Activated naive CD4-positive, alpha-beta T cell treated with anti-CD3 and anti-CD28 coated beads, Interleukin-2, amount 10 ng/mL, durations not matched to agents 7 days and 5 days (primary cell): ENCODE data around the gene GMPR2.

Experiments
- CTCF ChIA-PET: fragments of 350-600 bp; sonication (Branson Sonifier 250); formaldehyde crosslinking; loops from one replicate; lab custom pipeline; 2021; ENCODE audit warnings: antibody characterized with exemption; lab: Charles Lee
- DNase-seq: peaks from one replicate; pipeline ENCODE4 v3.0.0-alpha.2; 2020
- H3K27ac Mint-ChIP-seq: one replicate; pipeline ENCODE4 v1.8.0; 2021; ENCODE audit warnings: mild to moderate bottlenecking, moderate library complexity, mixed read lengths
- H3K27me3 Mint-ChIP-seq: one replicate; pipeline ENCODE4 v1.8.0; 2021; ENCODE audit warnings: mild to moderate bottlenecking, mixed read lengths
- H3K36me3 Mint-ChIP-seq: one replicate; pipeline ENCODE4 v1.8.0; 2021; ENCODE audit warnings: mixed read lengths
- H3K4me1 Mint-ChIP-seq: one replicate; pipeline ENCODE4 v1.8.0; 2021; ENCODE audit warnings: mixed read lengths
- H3K4me3 Mint-ChIP-seq: one replicate; pipeline ENCODE4 v1.8.0; 2021; ENCODE audit warnings: mild to moderate bottlenecking, moderate library complexity, mixed read lengths
- H3K9me3 Mint-ChIP-seq: one replicate; pipeline ENCODE4 v1.8.0; 2021; ENCODE audit warnings: mixed read lengths

Gene GMPR2

GRCh38 chr14:24264298-24264697, 31.6 kb downstream of the GMPR2 start:
- H3K27me3 Mint-ChIP-seq: no peaks in the 10 kb centered on the region

GRCh38 chr14:24266344-24267244, 33.9 kb downstream of the GMPR2 start:
- peak overlapping the region; percentile 46 for H3K27ac Mint-ChIP-seq
- H3K36me3 Mint-ChIP-seq: peaks cover 20% of the 10 kb centered on the region
- no peaks in the 10 kb centered on the region for H3K27me3 Mint-ChIP-seq
- no peaks in the 10 kb centered on the region for H3K9me3 Mint-ChIP-seq
- peaks cover 20% of the 10 kb centered on the region for H3K4me1 Mint-ChIP-seq
- no peak overlapping the region for H3K4me3 Mint-ChIP-seq
- CTCF ChIA-PET: no interaction called here
- no peak for DNase-seq

More at GRCh38 chr14:24264298-24264697, 31.6 kb downstream of the GMPR2 start:
- Mint-ChIP-seq H3K4me3 (no peak overlapping the region), H3K9me3 (no peaks in the 10 kb centered on the region), H3K36me3 (peaks cover 18% of the 10 kb centered on the region), H3K27ac (no peak overlapping the region), H3K4me1 (peaks cover 2% of the 10 kb centered on the region)
- CTCF ChIA-PET: interaction anchor here (0.5 kb wide), 1 partner anchor 52 kb away, joined by 3 read pairs; no protein-coding TSS in a partner anchor
- DNase-seq: no peak

GRCh38 chr14:24267516-24267915, 34.8 kb downstream of the GMPR2 start:
- Mint-ChIP-seq H3K27me3 (no peaks in the 10 kb centered on the region), H3K36me3 (peaks cover 20% of the 10 kb centered on the region), H3K9me3 (no peaks in the 10 kb centered on the region), H3K27ac (no peak overlapping the region), H3K4me3 (no peak overlapping the region), H3K4me1 (peaks cover 29% of the 10 kb centered on the region)
- CTCF ChIA-PET: interaction anchor here (1.8 kb wide), 1 partner anchor 17 kb away, joined by 5 read pairs; no protein-coding TSS in a partner anchor
- no peak for DNase-seq

GRCh38 chr14:24268225-24268624, 35.5 kb downstream of the GMPR2 start:
- CTCF ChIA-PET: interaction anchor here (1.4 to 1.8 kb wide), 2 partner anchors 18 to 40 kb away, joined by 3 to 5 read pairs; partner anchors contain the start of gene CIDEB
- peaks cover 20% of the 10 kb centered on the region for H3K36me3 Mint-ChIP-seq
- no peak for DNase-seq
- H3K27me3 Mint-ChIP-seq: no peaks in the 10 kb centered on the region
- peaks cover 35% of the 10 kb centered on the region for H3K4me1 Mint-ChIP-seq
- no peak overlapping the region for H3K4me3 Mint-ChIP-seq
- no peak overlapping the region for H3K27ac Mint-ChIP-seq
- no peaks in the 10 kb centered on the region for H3K9me3 Mint-ChIP-seq

- Mint-ChIP-seq H3K4me1 (peaks cover 46% of the 10 kb centered on the region), H3K9me3 (no peaks in the 10 kb centered on the region), H3K4me3 (no peak overlapping the region), H3K36me3 (peaks cover 20% of the 10 kb centered on the region), H3K27me3 (no peaks in the 10 kb centered on the region), H3K27ac (peak overlapping the region; percentile 52)
- CTCF ChIA-PET: interaction anchor here (0.8 to 12.6 kb wide), 9 partner anchors 11 to 212 kb away, joined by 3 to 110 read pairs (median 4); partner anchors contain the start of genes CIDEB, DHRS1, LTB4R and NOP9
- no peak for DNase-seq
Observed at GRCh38 chr14:24269368-24269767, 36.6 kb downstream of the GMPR2 start.

- peak overlapping the region; percentile 85 for H3K4me3 Mint-ChIP-seq
- no peak for DNase-seq
- peaks cover 18% of the 10 kb centered on the region for H3K36me3 Mint-ChIP-seq
- peak overlapping the region; percentile 57 for H3K27ac Mint-ChIP-seq
- no peaks in the 10 kb centered on the region for H3K9me3 Mint-ChIP-seq
- CTCF ChIA-PET: interaction anchor here (0.8 to 12.6 kb wide), 11 partner anchors 11 to 212 kb away, joined by 3 to 110 read pairs (median 6); partner anchors contain the start of genes CIDEB, DHRS1, LTB4R and NOP9
- H3K4me1 Mint-ChIP-seq: peaks cover 49% of the 10 kb centered on the region
- H3K27me3 Mint-ChIP-seq: no peaks in the 10 kb centered on the region
Observed at GRCh38 chr14:24269910-24270536, 37.3 kb downstream of the GMPR2 start.

- peak overlapping the region; percentile 85 for H3K4me3 Mint-ChIP-seq
- peaks cover 54% of the 10 kb centered on the region for H3K4me1 Mint-ChIP-seq
- peaks cover 18% of the 10 kb centered on the region for H3K36me3 Mint-ChIP-seq
- CTCF ChIA-PET: interaction anchor here (1.2 to 12.6 kb wide), 10 partner anchors 10 to 57 kb away, joined by 4 to 110 read pairs (median 7); partner anchors contain the start of genes CHMP4A, CIDEB, DHRS1 and MDP1
- no peaks in the 10 kb centered on the region for H3K27me3 Mint-ChIP-seq
- H3K9me3 Mint-ChIP-seq: no peaks in the 10 kb centered on the region
- peak overlapping the region; percentile 97 for H3K27ac Mint-ChIP-seq
- no peak for DNase-seq
Observed at GRCh38 chr14:24270537-24271133, 37.9 kb downstream of the GMPR2 start.

- Mint-ChIP-seq H3K36me3 (peaks cover 16% of the 10 kb centered on the region), H3K9me3 (no peaks in the 10 kb centered on the region), H3K4me3 (peak within 1 kb of the TSS; percentile 85), H3K27ac (peak within 1 kb of the TSS; percentile 97), H3K27me3 (no peaks in the 10 kb centered on the region), H3K4me1 (peaks cover 54% of the 10 kb centered on the region)
- CTCF ChIA-PET: interaction anchor here (0.9 to 12.6 kb wide), 12 partner anchors 9 to 58 kb away, joined by 3 to 110 read pairs (median 6); partner anchors contain the start of genes CHMP4A, CIDEB, DHRS1 and LTB4R2
- peak; percentile 93 for DNase-seq
Observed at GRCh38 chr14:24271134-24271833, 38.6 kb downstream of the GMPR2 start, which contains the start of gene RABGGTA. Gene RABGGTA, minus strand, starts transcription at chr14:24271597. Its CDS starts 482 bp downstream, at chr14:24271115.

GRCh38 chr14:24271834-24272263, 39.1 kb downstream of the GMPR2 start:
- peak overlapping the region; percentile 95 for H3K27ac Mint-ChIP-seq
- no peaks in the 10 kb centered on the region for H3K27me3 Mint-ChIP-seq
- no peak for DNase-seq
- peaks cover 12% of the 10 kb centered on the region for H3K36me3 Mint-ChIP-seq
- CTCF ChIA-PET: interaction anchor here (0.7 to 12.6 kb wide), 11 partner anchors 9 to 59 kb away, joined by 3 to 110 read pairs (median 5); partner anchors contain the start of genes CHMP4A, CIDEB, DHRS1 and LTB4R2
- peak overlapping the region; percentile 85 for H3K4me3 Mint-ChIP-seq
- no peaks in the 10 kb centered on the region for H3K9me3 Mint-ChIP-seq
- H3K4me1 Mint-ChIP-seq: peaks cover 57% of the 10 kb centered on the region

- Mint-ChIP-seq H3K4me3 (peak overlapping the region; percentile 31), H3K27ac (peak overlapping the region; percentile 95), H3K36me3 (peaks cover 5% of the 10 kb centered on the region), H3K27me3 (no peaks in the 10 kb centered on the region), H3K4me1 (peaks cover 60% of the 10 kb centered on the region), H3K9me3 (no peaks in the 10 kb centered on the region)
- DNase-seq: no peak
- CTCF ChIA-PET: interaction anchor here (0.7 to 12.6 kb wide), 9 partner anchors 8 to 59 kb away, joined by 3 to 110 read pairs (median 8); partner anchors contain the start of genes CHMP4A, CIDEB, DHRS1 and LTB4R2
Observed at GRCh38 chr14:24272467-24272866, 39.7 kb downstream of the GMPR2 start.

GRCh38 chr14:24273422-24273998, 40.8 kb downstream of the GMPR2 start:
- H3K9me3 Mint-ChIP-seq: no peaks in the 10 kb centered on the region
- DNase-seq: no peak
- peak overlapping the region; percentile 84 for H3K27ac Mint-ChIP-seq
- H3K27me3 Mint-ChIP-seq: no peaks in the 10 kb centered on the region
- CTCF ChIA-PET: interaction anchor here (0.7 to 12.6 kb wide), 15 partner anchors 16 to 158 kb away, joined by 3 to 110 read pairs (median 4); partner anchors contain the start of genes CIDEB, DHRS1, LTB4R2 and NOP9
- H3K4me1 Mint-ChIP-seq: peaks cover 65% of the 10 kb centered on the region
- no peak overlapping the region for H3K4me3 Mint-ChIP-seq
- H3K36me3 Mint-ChIP-seq: peaks cover 5% of the 10 kb centered on the region

GRCh38 chr14:24274101-24274543, 41.4 kb downstream of the GMPR2 start:
- Mint-ChIP-seq H3K4me1 (peaks cover 70% of the 10 kb centered on the region), H3K36me3 (peaks cover 4% of the 10 kb centered on the region)

More at GRCh38 chr14:24274101-24274543, 41.4 kb downstream of the GMPR2 start:
- CTCF ChIA-PET: interaction anchor here (0.7 to 12.6 kb wide), 15 partner anchors 16 to 158 kb away, joined by 3 to 110 read pairs (median 4); partner anchors contain the start of genes CIDEB, DHRS1, LTB4R2 and MDP1
- Mint-ChIP-seq H3K9me3 (no peaks in the 10 kb centered on the region), H3K27ac (peak overlapping the region; percentile 84), H3K27me3 (no peaks in the 10 kb centered on the region), H3K4me3 (no peak overlapping the region)
- peak; percentile 48 for DNase-seq
